ENCODE measurements around the gene ROR1.
"Not testable (repeated sequence)": the region's sequence is repeated elsewhere in the genome, so short reads cannot be mapped to it uniquely, and the experiment has no call there.

Gene ROR1

GRCh38 chr1:64072089-64072793, 298.4 kb downstream of the ROR1 start:
- no peak for DNase-seq

GRCh38 chr1:64073705-64074104, 299.9 kb downstream of the ROR1 start:
- DNase-seq, result no peak

- no peak for DNase-seq
These were observed 300.9 kb downstream of the ROR1 start for GRCh38 chr1:64074767-64075166.

GRCh38 chr1:64077281-64077940, 303.6 kb downstream of the ROR1 start:
- DNase-seq, result no peak

GRCh38 chr1:64080941-64081562, 307.2 kb downstream of the ROR1 start:
- DNase-seq, result no peak

GRCh38 chr1:64082459-64082858, 308.6 kb downstream of the ROR1 start:
- DNase-seq, result no peak

- DNase-seq, result no peak
These were observed 310.6 kb downstream of the ROR1 start for GRCh38 chr1:64084451-64084850.

GRCh38 chr1:64087768-64088167, 314.0 kb downstream of the ROR1 start:
- DNase-seq, result no peak

GRCh38 chr1:64090436-64090835, 316.6 kb downstream of the ROR1 start:
- no peak for DNase-seq

- DNase-seq, result no peak
These were observed 319.1 kb downstream of the ROR1 start for GRCh38 chr1:64092851-64093371.

- DNase-seq, result no peak
These were observed 320.1 kb downstream of the ROR1 start for GRCh38 chr1:64093941-64094340.

- DNase-seq, result no peak
These were observed 322.0 kb downstream of the ROR1 start for GRCh38 chr1:64095832-64096231.

- no peak for DNase-seq
These were observed 324.0 kb downstream of the ROR1 start for GRCh38 chr1:64097859-64098258.

GRCh38 chr1:64098436-64098835, 324.6 kb downstream of the ROR1 start:
- DNase-seq, result no peak

GRCh38 chr1:64098846-64099582, 325.2 kb downstream of the ROR1 start:
- DNase-seq, result no peak

- DNase-seq, result no peak
These were observed 327.0 kb downstream of the ROR1 start for GRCh38 chr1:64100791-64101190.

GRCh38 chr1:64104585-64104984, 330.8 kb downstream of the ROR1 start:
- not testable (repeated sequence) for DNase-seq

GRCh38 chr1:64107118-64107519, 333.3 kb downstream of the ROR1 start:
- no peak for DNase-seq

- DNase-seq, result no peak
These were observed 333.8 kb downstream of the ROR1 start for GRCh38 chr1:64107632-64108031.

- no peak for DNase-seq
These were observed 337.3 kb downstream of the ROR1 start for GRCh38 chr1:64110924-64111777.

GRCh38 chr1:64111787-64112186, 338.0 kb downstream of the ROR1 start:
- DNase-seq, result no peak

GRCh38 chr1:64112281-64112680, 338.5 kb downstream of the ROR1 start:
- no peak for DNase-seq

Data from stimulated activated CD4-positive, alpha-beta T cell treated with anti-CD3 and anti-CD28 coated beads, Interleukin-2, amount 100 ng/mL, for 24 hours (primary cell).